Tibial artery (tissue), 4 donors: Measurements from ENCODE around the gene SLC26A6.

Experiments used
- DNase-seq, 2 donors: peaks; one replicate each; pipeline ENCODE4 v3.0.0-alpha.2; 2019
- H3K27ac ChIP-seq, 2 donors: fragments of 200-600 bp; sonication (generic) in 1 of 2; 1 replicate in 1 of 2; 2 replicates in 1 of 2; pipeline ENCODE4 v1.5.1; 2018 to 2019; ENCODE audit warnings: mild to moderate bottlenecking in 1 of 2
- H3K27me3 ChIP-seq, 2 donors: fragments of 200-600 bp; sonication (generic) in 1 of 2; one replicate each; pipeline versions ENCODE4 v1.5.1 to v1.6.0; 2016 to 2019
- H3K36me3 ChIP-seq, 3 donors: fragments of 200-600 bp; sonication (generic) in 2 of 3; one replicate each; pipeline ENCODE4 v1.5.1; 2016 to 2019; ENCODE audit warnings: mild to moderate bottlenecking in 2 of 3
- H3K4me1 ChIP-seq, 4 donors: fragments of 200-600 bp; sonication (generic) in 2 of 4; 1 replicate in 3 of 4; 2 replicates in 1 of 4; pipeline ENCODE4 v1.5.1; 2016 to 2019
- H3K4me3 ChIP-seq, 2 donors: fragments of 200-600 bp; sonication (generic) in 1 of 2; 1 replicate in 1 of 2; 2 replicates in 1 of 2; pipeline ENCODE4 v1.5.1; 2018 to 2019; ENCODE audit warnings: mild to moderate bottlenecking in 2 of 2
- H3K9me3 ChIP-seq, 3 donors: fragments of 200-600 bp; sonication (generic) in 1 of 3; one replicate each; pipeline ENCODE4 v1.5.1; 2016 to 2019
- CTCF ChIP-seq, 2 experiments: fragments of 200-600 bp in 1 of 2; fragments of 450-650 bp in 1 of 2; IDR thresholded peaks; one replicate each; pipeline ENCODE4 v1.5.1; 2017 to 2019; ENCODE audit warnings: antibody characterized with exemption in 2 of 2, mild to moderate bottlenecking in 1 of 2, moderate library complexity in 1 of 2
- intact Hi-C: fragments of 100-400 bp; cut with DNase I; formaldehyde crosslinking; loops from one replicate; pipeline ENCODE4 v1.15.0; 2023; ENCODE audit warnings: low total_unique reads

SLC26A6 gene

GRCh38 chr3:48630833-48631232 is 4.4 kb downstream of the SLC26A6 start:
- no peak for TF ChIP-seq CTCF (IDR thresholded peaks at IDR 0.05)
- Histone ChIP-seq H3K4me3 (no peak overlapping the region), H3K27ac (no peak overlapping the region), H3K27me3 (no peaks in the 10 kb centered on the region), H3K36me3 (peaks cover 75 to 79% (median 76%) of the 10 kb centered on the region in 3 donors), H3K4me1 (peaks cover 0 to 36% (median 28%) of the 10 kb centered on the region in 4 donors), H3K9me3 (no peaks in the 10 kb centered on the region)
- DNase-seq = no peak
- intact Hi-C loops = loop anchor here (10.0 kb wide), 1 partner anchor 166 kb away; a partner anchor contains a TSS

- Histone ChIP-seq H3K27me3 (no peaks in the 10 kb centered on the region), H3K27ac (no peak overlapping the region), H3K4me3 (no peak overlapping the region), H3K36me3 (peaks cover 79 to 84% (median 80%) of the 10 kb centered on the region in 3 donors), H3K4me1 (peaks cover 0 to 35% (median 27%) of the 10 kb centered on the region in 4 donors), H3K9me3 (no peaks in the 10 kb centered on the region)
- TF ChIP-seq CTCF (IDR thresholded peaks at IDR 0.05) = no peak
- intact Hi-C loops = loop anchor here (10.0 kb wide), 1 partner anchor 166 kb away; a partner anchor contains a TSS
- DNase-seq = no peak
These were observed 4.9 kb downstream of the SLC26A6 start for GRCh38 chr3:48630407-48630806.

GRCh38 chr3:48629894-48630293 is 5.4 kb downstream of the SLC26A6 start:
- DNase-seq = no peak
- no peak overlapping the region for H3K27ac ChIP-seq
- no peaks in the 10 kb centered on the region for H3K9me3 ChIP-seq
- H3K4me3 ChIP-seq = no peak overlapping the region
- no peaks in the 10 kb centered on the region for H3K27me3 ChIP-seq
- H3K36me3 ChIP-seq = peaks cover 85 to 89% (median 85%) of the 10 kb centered on the region in 3 donors
- H3K4me1 ChIP-seq = peaks cover 0 to 35% (median 27%) of the 10 kb centered on the region in 4 donors
- intact Hi-C loops = loop anchor here (10.0 kb wide), 1 partner anchor 165 kb away; a partner anchor contains a TSS
- no peak for TF ChIP-seq CTCF (IDR thresholded peaks at IDR 0.05)

GRCh38 chr3:48628277-48629017 is 6.8 kb downstream of the SLC26A6 start:
- no peaks in the 10 kb centered on the region for H3K9me3 ChIP-seq
- intact Hi-C loops = no loop called here
- H3K4me3 ChIP-seq = no peak overlapping the region
- no peak for TF ChIP-seq CTCF (IDR thresholded peaks at IDR 0.05)
- no peak overlapping the region for H3K27ac ChIP-seq
- DNase-seq = no peak
- no peaks in the 10 kb centered on the region for H3K27me3 ChIP-seq
- peaks cover 0 to 23% (median 16%) of the 10 kb centered on the region in 4 donors for H3K4me1 ChIP-seq
- H3K36me3 ChIP-seq = peaks cover 95 to 100% (median 98%) of the 10 kb centered on the region in 3 donors

- Histone ChIP-seq H3K9me3 (no peaks in the 10 kb centered on the region), H3K27ac (no peak overlapping the region), H3K27me3 (no peaks in the 10 kb centered on the region), H3K4me3 (no peak overlapping the region), H3K4me1 (peaks cover 0 to 10% (median 8%) of the 10 kb centered on the region in 4 donors), H3K36me3 (peaks cover 76 to 89% (median 82%) of the 10 kb centered on the region in 3 donors)
- intact Hi-C loops = no loop called here
- no peak for TF ChIP-seq CTCF (IDR thresholded peaks at IDR 0.05)
- no peak for DNase-seq
These were observed 9.7 kb downstream of the SLC26A6 start for GRCh38 chr3:48625600-48625999.
